Omental fat pad (tissue), 4 donors: Measurements from ENCODE around the gene ZBTB25. TPM values are rescaled to one million over a fixed set of nuclear protein-coding genes. Genes with fewer than 3 reads are reported as not detected.

Experiments used
- ATAC-seq: fragments of 150-250 bp; one replicate; pipeline ENCODE4 v1.9.1; 2016; ENCODE audit warnings: mild to moderate bottlenecking, moderate library complexity; ENCODE audit not compliant: low FRiP score
- DNase-seq: peaks from one replicate; pipeline ENCODE4 v3.0.0-alpha.2; 2019; ENCODE audit warnings: low spot score
- CTCF ChIP-seq, 3 donors: fragments of 450-650 bp; IDR thresholded peaks; one replicate each; pipeline ENCODE4 v1.5.1; 2016 to 2017; ENCODE audit warnings: antibody characterized with exemption in 3 of 3, mild to moderate bottlenecking in 3 of 3, moderate library complexity in 2 of 3
- small RNA-seq: library from RNA; depleted of rRNA; stranded (forward); fragments of <200 nt; gene quantifications from one replicate; pipeline ENCODE3, GENCODE V24; 2016
- total RNA-seq, 4 donors: library from RNA; depleted of rRNA; stranded (reverse); fragments of >200 nt; gene quantifications; one replicate each; pipeline ENCODE4 v1.1.0, GENCODE V29; 2016

Gene ZBTB25
- total RNA-seq, 4 donors from 2014 or later, result 5.5 to 12.3 (median 8.6) TPM

- no peak for TF ChIP-seq CTCF (IDR thresholded peaks at IDR 0.05)
- DNase-seq, result no peak
- no peak for ATAC-seq
These were observed 94.3 kb downstream of the ZBTB25 start for GRCh38 chr14:64409126-64409920.

- DNase-seq (no peak), ATAC-seq (no peak)
- TF ChIP-seq CTCF (IDR thresholded peaks at IDR 0.05), result no peak
These were observed 96.3 kb downstream of the ZBTB25 start for GRCh38 chr14:64407329-64407728.

GRCh38 chr14:64405295-64405694, 98.3 kb downstream of the ZBTB25 start:
- ATAC-seq (no peak), DNase-seq (no peak)
- TF ChIP-seq CTCF (IDR thresholded peaks at IDR 0.05), result no peak

- ATAC-seq (no peak), DNase-seq (no peak)
- no peak for TF ChIP-seq CTCF (IDR thresholded peaks at IDR 0.05)
These were observed 101.7 kb downstream of the ZBTB25 start for GRCh38 chr14:64401949-64402348.

- DNase-seq, result no peak
- peak; percentile 57 for ATAC-seq
- TF ChIP-seq CTCF (IDR thresholded peaks at IDR 0.05), result no peak
These were observed 102.7 kb downstream of the ZBTB25 start for GRCh38 chr14:64400829-64401459.

Small RNA genes within 50 kb of the gene (small RNA-seq; reads per million reads assigned to genes)
- not detected for gene AL049869.4

Other genes starting within 250 kb of the ZBTB25 start
- 1 to 10 TPM; 1.4 to 1.6 (median 1.5) TPM for gene ESR2, start 209.5 kb downstream of the ZBTB25 start, total RNA-seq
- 100 to 1,000 TPM in 1 of 4 donors, 10 to 100 TPM in 3; 58.0 to 138 (median 86.9) TPM for gene MTHFD1, start 115.5 kb downstream of the ZBTB25 start, total RNA-seq
- gene AKAP5, start 38.3 kb downstream of the ZBTB25 start, total RNA-seq, result 1 to 10 TPM in 1 of 4 donors, under 1 TPM in 3; 0.47 to 1.4 (median 0.66) TPM
- 10 to 100 TPM; 35.9 to 54.2 (median 43.7) TPM for gene ZBTB1, start 932 bp upstream of the ZBTB25 start, total RNA-seq
- 10 to 100 TPM in 3 of 4 donors, 1 to 10 TPM in 1; 4.7 to 23.4 (median 17.5) TPM for gene HSPA2, start 36.9 kb upstream of the ZBTB25 start, total RNA-seq
- gene PPP1R36, start 46.1 kb upstream of the ZBTB25 start, total RNA-seq, result 1 to 10 TPM in 3 of 4 donors, under 1 TPM in 1; 0.63 to 3.2 (median 2.1) TPM
- 10 to 100 TPM; 29.6 to 45.9 (median 37.5) TPM for gene PLEKHG3, start 200.6 kb upstream of the ZBTB25 start, total RNA-seq